H9 (cell line): ENCODE results near the gene PRIM2. TPM values are rescaled to one million over a fixed set of nuclear protein-coding genes. Genes with fewer than 3 reads are reported as not detected.
"Not testable (repeated sequence)": the region's sequence is repeated elsewhere in the genome, so short reads cannot be mapped to it uniquely, and the experiment has no call there.

Source experiments
- DNase-seq: peaks from one replicate; pipeline ENCODE4 v3.0.0-alpha.2; 2017
- H2AFZ ChIP-seq: one replicate; pipeline ENCODE4 v1.6.1; 2013; ENCODE audit warnings: mild to moderate bottlenecking, low read length, control low read depth, moderate library complexity
- H2AK5ac ChIP-seq: 2 replicates; pipeline ENCODE4 v1.6.1; 2013; ENCODE audit warnings: low read length, control low read depth, mixed read lengths; ENCODE audit not compliant: insufficient read length
- H2BK120ac ChIP-seq: one replicate; pipeline ENCODE4 v1.6.1; 2013; ENCODE audit warnings: low read depth, mild to moderate bottlenecking, low read length, control low read depth, inconsistent platforms; ENCODE audit not compliant: poor library complexity, severe bottlenecking
- H2BK12ac ChIP-seq: 2 replicates; pipeline ENCODE4 v1.6.1; 2013; ENCODE audit warnings: low read length, control low read depth, mixed read lengths, low read depth; ENCODE audit not compliant: insufficient read length
- H2BK15ac ChIP-seq: 2 replicates; pipeline ENCODE4 v1.6.1; 2013; ENCODE audit warnings: low read depth, low read length, control low read depth
- H2BK20ac ChIP-seq: one replicate; pipeline ENCODE4 v1.6.1; 2013; ENCODE audit warnings: low read depth, mild to moderate bottlenecking, low read length, control low read depth, inconsistent platforms; ENCODE audit not compliant: poor library complexity, severe bottlenecking
- H2BK5ac ChIP-seq: 2 replicates; pipeline ENCODE4 v1.6.1; 2013; ENCODE audit warnings: low read length, control low read depth, mixed read lengths; ENCODE audit not compliant: insufficient read length
- H3K14ac ChIP-seq: 2 replicates; pipeline ENCODE4 v1.6.1; 2013; ENCODE audit warnings: low read length, control low read depth; ENCODE audit not compliant: insufficient read depth
- H3K18ac ChIP-seq: 2 replicates; pipeline ENCODE4 v1.6.1; 2013; ENCODE audit warnings: low read depth, mild to moderate bottlenecking, mixed read lengths, low read length, control low read depth; ENCODE audit not compliant: insufficient read length
- H3K23ac ChIP-seq: 2 replicates; pipeline ENCODE4 v1.6.1; 2013; ENCODE audit warnings: low read length, control low read depth, mixed read lengths, low read depth; ENCODE audit not compliant: insufficient read length
- H3K23me2 ChIP-seq: 2 replicates; pipeline ENCODE4 v1.6.1; 2013; ENCODE audit warnings: low read depth, mild to moderate bottlenecking, mixed read lengths, low read length, control low read depth; ENCODE audit not compliant: insufficient read length, poor library complexity, severe bottlenecking
- H3K27ac ChIP-seq: 2 replicates; pipeline ENCODE4 v1.5.1; 2013; ENCODE audit warnings: low read length, control low read depth, mixed read lengths, low read depth; ENCODE audit not compliant: insufficient read length
- H3K27me3 ChIP-seq: 2 replicates; pipeline ENCODE4 v1.6.1; 2013; ENCODE audit warnings: low read length, control low read depth, inconsistent platforms; ENCODE audit not compliant: insufficient read depth
- H3K4ac ChIP-seq: 2 replicates; pipeline ENCODE4 v1.6.1; 2013; ENCODE audit warnings: low read depth, mild to moderate bottlenecking, control low read depth, inconsistent platforms, low read length, moderate library complexity
- H3K4me1 ChIP-seq: 2 replicates; pipeline ENCODE4 v1.6.1; 2013; ENCODE audit warnings: low read length, control low read depth, inconsistent platforms; ENCODE audit not compliant: insufficient read depth
- H3K4me2 ChIP-seq: 2 replicates; pipeline ENCODE4 v1.6.1; 2013; ENCODE audit warnings: low read length, control low read depth, mixed read lengths; ENCODE audit not compliant: insufficient read length, insufficient read depth
- H3K56ac ChIP-seq: 2 replicates; pipeline ENCODE4 v1.6.1; 2013; ENCODE audit warnings: low read depth, mild to moderate bottlenecking, mixed read lengths, low read length, control low read depth; ENCODE audit not compliant: insufficient read length
- H3K79me1 ChIP-seq: 2 replicates; pipeline ENCODE4 v1.6.1; 2013; ENCODE audit warnings: low read depth, mild to moderate bottlenecking, moderate library complexity, low read length, control low read depth, inconsistent platforms; ENCODE audit not compliant: insufficient read depth, poor library complexity, severe bottlenecking
- H3K79me2 ChIP-seq: 2 replicates; pipeline ENCODE4 v1.6.1; 2013; ENCODE audit warnings: low read length, control low read depth, inconsistent platforms; ENCODE audit not compliant: insufficient read depth
- H3K9ac ChIP-seq: 2 replicates; pipeline ENCODE4 v1.6.1; 2013; ENCODE audit warnings: low read length, control low read depth, mixed read lengths; ENCODE audit not compliant: insufficient read length; ENCODE audit errors: extremely low read depth
- H3K9me3 ChIP-seq: one replicate; pipeline ENCODE4 v1.6.1; 2013; ENCODE audit warnings: low read depth, low read length, inconsistent platforms; ENCODE audit not compliant: control insufficient read depth
- H3T11ph ChIP-seq: one replicate; pipeline ENCODE4 v1.6.1; 2013; ENCODE audit warnings: mild to moderate bottlenecking, low read length, control low read depth, inconsistent platforms
- H4K20me1 ChIP-seq: one replicate; pipeline ENCODE4 v1.6.1; 2013; ENCODE audit not compliant: control insufficient read depth, insufficient read length, insufficient read depth
- H4K5ac ChIP-seq: 2 replicates; pipeline ENCODE4 v1.6.1; 2013; ENCODE audit warnings: low read depth, mild to moderate bottlenecking, mixed read lengths, low read length, control low read depth; ENCODE audit not compliant: insufficient read length
- H4K8ac ChIP-seq: replicated peaks from 2 replicates; pipeline ENCODE4 v1.6.1; 2013; ENCODE audit warnings: low read length, control low read depth, mixed read lengths, low read depth; ENCODE audit not compliant: insufficient read length
- H4K91ac ChIP-seq: 2 replicates; pipeline ENCODE4 v1.6.1; 2013; ENCODE audit warnings: low read depth, mild to moderate bottlenecking, moderate library complexity, mixed read lengths, low read length, control low read depth; ENCODE audit not compliant: insufficient read length
- H3K27ac Mint-ChIP-seq, 3 experiments: 2 replicates in 2 of 3; 3 replicates in 1 of 3; pipeline ENCODE4 v1.8.0; 2020 to 2021; ENCODE audit warnings: mixed read lengths in 3 of 3, mild to moderate bottlenecking in 1 of 3, moderate library complexity in 1 of 3
- H3K27me3 Mint-ChIP-seq: 2 replicates; pipeline ENCODE4 v1.8.0; 2021; ENCODE audit warnings: low read depth, mild to moderate bottlenecking, moderate library complexity, mixed read lengths
- H3K36me3 Mint-ChIP-seq, 3 experiments: 2 replicates in 2 of 3; 3 replicates in 1 of 3; pipeline ENCODE4 v1.8.0; 2020 to 2021; ENCODE audit warnings: low read depth in 3 of 3, mixed read lengths in 3 of 3; ENCODE audit not compliant: insufficient read depth in 1 of 3
- H3K4me1 Mint-ChIP-seq, 2 experiments: 2 replicates each; pipeline ENCODE4 v1.8.0; 2020; ENCODE audit warnings: mixed read lengths in 2 of 2
- H3K4me3 Mint-ChIP-seq, 2 experiments: 2 replicates in 1 of 2; 3 replicates in 1 of 2; pipeline ENCODE4 v1.8.0; 2020 to 2021; ENCODE audit warnings: mild to moderate bottlenecking in 2 of 2, mixed read lengths in 2 of 2, moderate library complexity in 1 of 2
- H3K9me3 Mint-ChIP-seq, 2 experiments: 2 replicates in 1 of 2; 3 replicates in 1 of 2; pipeline ENCODE4 v1.8.0; 2020; ENCODE audit warnings: mild to moderate bottlenecking in 2 of 2, mixed read lengths in 2 of 2, moderate library complexity in 1 of 2
- CTCF ChIP-seq: fragments of 200-600 bp; sonication (generic); conservative IDR thresholded peaks from 3 replicates; pipeline ENCODE4 v1.8.0; 2021; ENCODE audit warnings: antibody characterized with exemption, mild to moderate bottlenecking
- WGBS: extraction: QIAGEN DNeasy Blood & Tissue Kit; methylation state at CpG from one replicate; pipeline ENCODE4 v1.1.7; 2013; ENCODE audit warnings: missing lambda C conversion rate, low lambda C conversion rate, mixed read lengths; ENCODE audit not compliant: insufficient read length; ENCODE audit errors: extremely low coverage; 5-methylcytosine and 5-hydroxymethylcytosine counted together
- total RNA-seq: library from RNA; stranded (reverse); gene quantifications from 2 replicates; pipeline ENCODE4 v1.2.1, GENCODE V29; 2021

The PRIM2 gene
- total RNA-seq, 1 experiment from 2014 or later, result 43.0 TPM

- H3T11ph ChIP-seq, H3K27me3 ChIP-seq, H3K27me3 Mint-ChIP-seq, H4K5ac ChIP-seq, H2BK5ac ChIP-seq, H3K4me1 ChIP-seq, H2BK15ac ChIP-seq, H3K4me3 Mint-ChIP-seq, H4K8ac ChIP-seq, H3K23ac ChIP-seq, H2AK5ac ChIP-seq, H3K4ac ChIP-seq, H3K9me3 ChIP-seq, H3K18ac ChIP-seq, H3K36me3 Mint-ChIP-seq, H4K91ac ChIP-seq, H3K9ac ChIP-seq, H3K79me2 ChIP-seq, H2BK120ac ChIP-seq, H3K27ac ChIP-seq, H2AFZ ChIP-seq, H3K23me2 ChIP-seq, H3K27ac Mint-ChIP-seq, H2BK20ac ChIP-seq, H3K14ac ChIP-seq, H3K4me2 ChIP-seq, H3K56ac ChIP-seq, H3K79me1 ChIP-seq, H2BK12ac ChIP-seq, H4K20me1 ChIP-seq: not testable (repeated sequence)
- peaks cover 23 to 24% of the 10 kb centered on the region in 2 experiments for H3K4me1 Mint-ChIP-seq
- peaks cover 12 to 17% of the 10 kb centered on the region in 2 experiments for H3K9me3 Mint-ChIP-seq
- DNase-seq, result peak; percentile 56
- peak; percentile 43; the same call in 2 of the 3 replicates for TF ChIP-seq CTCF
- no CpG with 5 or more reads among the region's 1 CpG for WGBS
These were observed 355.9 kb downstream of the PRIM2 start for GRCh38 chr6:57673281-57673680.

- H3K4me1 Mint-ChIP-seq, result peaks cover 19 to 20% of the 10 kb centered on the region in 2 experiments
- not testable (repeated sequence) for H2AK5ac ChIP-seq, H3K27ac ChIP-seq, H2BK20ac ChIP-seq, H3K23me2 ChIP-seq, H3K27ac Mint-ChIP-seq, H3K79me2 ChIP-seq, H3K4me3 Mint-ChIP-seq, H4K20me1 ChIP-seq, H3K9me3 ChIP-seq, H3K4me1 ChIP-seq, H3K23ac ChIP-seq, H2BK15ac ChIP-seq, H4K5ac ChIP-seq, H3K9ac ChIP-seq, H3K36me3 Mint-ChIP-seq, H3K27me3 ChIP-seq, H4K91ac ChIP-seq, H3K18ac ChIP-seq, H3K56ac ChIP-seq, H3K14ac ChIP-seq, H3T11ph ChIP-seq, H3K4ac ChIP-seq, H3K27me3 Mint-ChIP-seq, H2BK120ac ChIP-seq, H2BK5ac ChIP-seq, H3K79me1 ChIP-seq, H4K8ac ChIP-seq, H2AFZ ChIP-seq, H3K4me2 ChIP-seq, DNase-seq, H2BK12ac ChIP-seq
- H3K9me3 Mint-ChIP-seq, result peaks cover 12 to 34% of the 10 kb centered on the region in 2 experiments
- no CpG with 5 or more reads among the region's 4 CpGs for WGBS
These were observed 358.0 kb downstream of the PRIM2 start for GRCh38 chr6:57675386-57675785.
